NCI-H2196 treated with DMSO at 0.1 percent for 48 hours (cell line): ENCODE data around the gene RABGGTA.

ENCODE experiments used
- DNase-seq: peaks from one replicate; lab custom pipeline; 2025; ENCODE audit not compliant: unreplicated experiment; lab: John Stamatoyannopoulos, UW

RABGGTA gene

GRCh38 chr14:24279301-24280186, 8.1 kb upstream of the RABGGTA start:
- DNase-seq: no peak

- no peak for DNase-seq
These were observed 7.0 kb upstream of the RABGGTA start for GRCh38 chr14:24278424-24278823.

- DNase-seq: no peak
These were observed 6.4 kb upstream of the RABGGTA start for GRCh38 chr14:24277606-24278321.

GRCh38 chr14:24277071-24277470, 5.7 kb upstream of the RABGGTA start:
- DNase-seq: no peak

GRCh38 chr14:24274101-24274543, 2.7 kb upstream of the RABGGTA start:
- no peak for DNase-seq

- no peak for DNase-seq
These were observed 2.1 kb upstream of the RABGGTA start for GRCh38 chr14:24273422-24273998.

GRCh38 chr14:24272467-24272866, 1.1 kb upstream of the RABGGTA start:
- no peak for DNase-seq

- no peak for DNase-seq
These were observed 452 bp upstream of the RABGGTA start for GRCh38 chr14:24271834-24272263.

GRCh38 chr14:24270537-24271133, 762 bp downstream of the RABGGTA start:
- no peak for DNase-seq

- no peak for DNase-seq
These were observed 1.4 kb downstream of the RABGGTA start for GRCh38 chr14:24269910-24270536.

GRCh38 chr14:24269368-24269767, 2.0 kb downstream of the RABGGTA start:
- DNase-seq: no peak

GRCh38 chr14:24268225-24268624, 3.2 kb downstream of the RABGGTA start:
- no peak for DNase-seq

- no peak for DNase-seq
These were observed 3.9 kb downstream of the RABGGTA start for GRCh38 chr14:24267516-24267915.

GRCh38 chr14:24266344-24267244, 4.8 kb downstream of the RABGGTA start:
- no peak for DNase-seq

GRCh38 chr14:24264298-24264697, 7.1 kb downstream of the RABGGTA start:
- no peak for DNase-seq

GRCh38 chr14:24263848-24264247, 7.5 kb downstream of the RABGGTA start:
- DNase-seq: no peak

- no peak for DNase-seq
These were observed 8.3 kb downstream of the RABGGTA start, which contains the start of gene TGM1 for GRCh38 chr14:24262821-24263733. TSS of gene TGM1 (minus strand) at chr14:24263177. CDS start at chr14:24262352, 825 bp downstream.

GRCh38 chr14:24261969-24262327, 9.4 kb downstream of the RABGGTA start:
- no peak for DNase-seq
